Measurements from ENCODE around the gene C4B.
A peak's percentile ranks its signal among the peaks of the same experiment; 100 is the strongest.
"Not testable (repeated sequence)": the region's sequence is repeated elsewhere in the genome, so short reads cannot be mapped to it uniquely, and the experiment has no call there.

Gene C4B

GRCh38 chr6:32037598-32038524 lies 23.3 kb downstream of the C4B start, which contains the start of gene CYP21A2:
TSS of gene CYP21A2 (plus strand) at chr6:32038415. CDS start at chr6:32038423, 8 bp downstream.
- DNase-seq = not testable (repeated sequence)

DNA sequence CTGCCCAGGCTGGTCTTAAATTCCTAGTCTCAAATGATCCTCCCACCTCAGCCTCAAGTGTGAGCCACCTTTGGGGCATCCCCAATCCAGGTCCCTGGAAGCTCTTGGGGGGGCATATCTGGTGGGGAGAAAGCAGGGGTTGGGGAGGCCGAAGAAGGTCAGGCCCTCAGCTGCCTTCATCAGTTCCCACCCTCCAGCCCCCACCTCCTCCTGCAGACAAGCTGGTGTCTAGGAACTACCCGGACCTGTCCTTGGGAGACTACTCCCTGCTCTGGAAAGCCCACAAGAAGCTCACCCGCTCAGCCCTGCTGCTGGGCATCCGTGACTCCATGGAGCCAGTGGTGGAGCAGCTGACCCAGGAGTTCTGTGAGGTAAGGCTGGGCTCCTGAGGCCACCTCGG lies 24.3 kb downstream of the C4B start:
- DNase-seq = not testable (repeated sequence)

GRCh38 chr6:32039321-32040274 lies 25.0 kb downstream of the C4B start:
- not testable (repeated sequence) for DNase-seq

GRCh38 chr6:32040299-32041049 lies 25.9 kb downstream of the C4B start:
- DNase-seq = not testable (repeated sequence)

GRCh38 chr6:32041050-32041321 lies 26.4 kb downstream of the C4B start:
- not testable (repeated sequence) for DNase-seq

- DNase-seq = not testable (repeated sequence)
Measured at GRCh38 chr6:32041385-32041784, 26.8 kb downstream of the C4B start.

- not testable (repeated sequence) for DNase-seq
Measured at GRCh38 chr6:32042276-32042675, 27.7 kb downstream of the C4B start.

- not testable (repeated sequence) for DNase-seq
Measured at GRCh38 chr6:32043589-32044380, 29.2 kb downstream of the C4B start.

DNA sequence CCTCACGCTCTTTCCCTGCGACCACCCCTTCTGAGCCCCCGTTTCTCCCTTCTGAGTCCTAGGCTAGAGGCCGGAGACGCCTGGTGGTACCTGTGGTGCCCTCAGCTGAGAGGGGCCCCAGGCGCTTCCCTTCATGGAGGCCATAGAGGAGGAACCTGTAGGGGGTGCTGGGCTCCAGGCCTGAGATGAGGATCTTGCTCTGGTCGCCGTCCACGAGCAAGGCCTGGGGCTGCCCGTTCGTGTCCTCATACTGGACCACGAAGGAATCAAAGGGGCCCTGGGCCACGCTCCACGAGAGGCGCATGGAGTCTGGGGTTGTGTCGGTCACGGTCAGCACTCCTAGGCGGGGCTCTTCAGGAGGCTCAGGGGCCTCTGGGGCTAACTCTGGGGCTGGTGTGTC lies 30.3 kb downstream of the C4B start:
- not testable (repeated sequence) for DNase-seq

GRCh38 chr6:32045811-32046449 lies 31.3 kb downstream of the C4B start:
- no peak for DNase-seq

DNA sequence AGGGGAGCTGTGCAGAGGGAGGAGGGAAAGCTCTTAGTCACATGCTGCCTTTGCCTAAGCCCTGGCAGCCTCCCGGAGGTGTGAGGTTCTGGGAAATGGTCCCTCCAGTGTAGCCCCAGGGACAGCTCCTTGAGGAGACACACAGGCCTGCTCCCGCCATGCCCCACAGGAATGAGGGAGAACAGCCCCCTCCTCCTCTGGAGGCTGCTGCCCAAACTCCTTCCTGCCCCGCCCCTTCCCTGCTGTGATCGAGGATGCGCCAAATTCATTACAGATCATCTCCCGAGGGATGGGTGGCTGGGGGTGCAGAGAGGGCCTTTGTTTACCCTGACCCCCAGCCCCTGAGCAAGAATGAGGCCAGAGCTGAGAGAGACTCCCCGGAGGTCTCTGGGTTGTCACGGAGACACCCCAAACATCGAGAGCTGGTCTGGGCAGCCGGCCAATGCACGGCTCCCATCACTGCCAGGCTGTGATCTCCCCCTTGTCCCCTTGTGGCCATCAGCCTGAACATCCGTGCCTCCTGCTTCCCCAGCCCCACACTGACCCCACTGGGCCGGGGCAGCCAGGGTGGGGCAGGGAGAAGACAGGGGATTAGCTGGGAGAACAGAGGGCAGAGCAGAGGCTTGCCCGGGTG lies 32.0 kb downstream of the C4B start:
- no peak for DNase-seq

DNA sequence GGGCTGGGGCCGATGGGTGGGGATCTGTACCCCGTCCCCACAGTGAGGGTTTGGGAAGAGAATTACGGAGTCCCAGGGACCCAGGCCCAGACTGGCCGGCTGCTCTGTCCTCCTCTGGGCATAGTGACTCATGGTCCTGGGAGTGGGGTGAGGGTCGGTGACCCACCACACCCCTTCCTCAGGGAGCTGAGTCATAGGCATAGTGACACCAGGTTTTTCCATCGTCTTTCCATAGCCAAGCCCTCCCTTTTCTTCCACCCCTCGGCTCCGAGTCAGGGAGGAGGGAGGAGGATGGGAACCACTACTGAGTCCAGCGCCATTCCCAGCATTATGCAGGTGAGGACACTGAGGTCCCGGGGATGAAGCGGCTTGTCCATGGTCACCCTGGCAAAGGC lies 32.5 kb downstream of the C4B start:
- DNase-seq = no peak

DNA sequence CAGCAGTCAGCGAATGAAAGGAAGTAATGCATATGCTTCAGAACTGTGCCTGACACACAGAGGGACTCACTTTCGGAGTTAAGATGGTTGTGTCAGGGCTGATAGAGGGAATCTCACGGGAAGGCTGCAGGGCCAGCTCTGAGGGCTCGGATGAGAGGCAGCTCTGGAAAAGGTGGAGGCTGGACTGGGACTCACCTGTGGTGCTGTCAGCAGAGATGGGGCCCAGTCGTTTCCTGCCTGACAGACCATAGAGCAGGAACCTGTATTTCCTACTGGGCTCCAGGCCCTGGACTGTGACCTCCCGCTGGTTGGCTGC lies 32.9 kb downstream of the C4B start:
- no peak for DNase-seq

DNA sequence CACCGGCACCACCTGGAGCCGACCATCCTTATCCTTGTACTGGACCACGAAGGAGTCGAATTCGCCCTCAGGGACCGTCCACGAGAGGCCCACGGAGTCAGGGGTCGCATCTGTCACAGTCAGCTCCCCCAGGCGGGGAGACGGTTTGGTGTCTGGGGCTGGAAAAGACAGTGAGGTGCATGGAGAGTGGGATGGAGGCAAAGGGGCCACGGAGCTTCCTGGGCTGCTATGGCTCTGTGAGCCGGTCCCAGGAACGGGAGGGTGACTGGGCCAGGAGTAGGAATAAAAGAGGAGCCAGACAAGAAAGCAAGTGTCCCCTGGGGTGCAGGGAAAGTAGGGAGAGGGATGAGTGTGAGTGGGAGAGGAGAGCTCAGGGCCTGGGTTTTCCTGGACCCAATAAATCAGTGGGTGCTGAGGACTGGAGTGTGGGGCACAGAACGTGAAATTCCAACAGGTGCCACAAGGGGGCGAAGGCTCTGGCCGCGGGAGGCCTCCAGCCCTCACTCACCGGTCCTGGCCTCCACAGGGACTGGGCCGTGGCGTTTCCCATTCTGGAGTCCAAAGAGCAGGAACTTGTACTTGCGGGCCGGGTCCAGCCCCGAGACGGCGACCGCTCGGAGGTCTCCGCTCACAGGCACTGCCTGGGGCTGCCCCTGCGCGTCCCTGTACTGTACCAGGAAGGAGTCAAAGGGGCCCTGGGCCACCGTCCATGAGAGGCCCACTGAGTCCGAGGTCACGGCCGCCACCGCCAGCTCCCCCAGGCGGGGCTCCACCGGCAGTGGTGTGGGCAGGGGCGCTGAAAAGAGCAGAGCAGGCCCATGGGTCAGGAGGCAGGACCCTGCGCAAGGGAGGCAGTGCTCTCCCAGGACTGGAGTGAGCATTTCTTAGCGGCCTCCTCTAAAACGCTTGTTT lies 33.5 kb downstream of the C4B start:
- DNase-seq = peak in 1 of 2 experiments; percentile 12

DNA sequence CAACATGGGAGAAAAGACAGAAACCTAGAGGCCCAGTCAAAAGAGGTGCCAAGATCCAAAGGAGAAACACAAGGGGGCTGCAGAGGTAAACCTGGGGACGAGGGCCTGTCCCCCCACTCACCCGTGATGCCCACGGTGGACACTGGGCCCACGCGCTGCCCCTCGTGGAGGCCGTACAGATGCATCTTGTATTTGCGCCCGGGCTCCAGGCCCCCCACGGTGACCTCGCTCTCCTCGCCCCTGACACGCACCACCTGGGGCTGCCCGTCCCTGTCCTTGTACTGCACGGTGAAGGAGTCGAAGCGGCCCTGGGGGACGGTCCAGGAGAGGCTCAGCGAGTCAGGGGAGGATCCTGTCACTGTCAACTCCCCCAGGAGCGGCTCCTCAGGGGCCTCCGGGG lies 34.6 kb downstream of the C4B start:
- DNase-seq = not testable (repeated sequence)

GRCh38 chr6:32049736-32050135 lies 35.1 kb downstream of the C4B start:
- DNase-seq = not testable (repeated sequence)

GRCh38 chr6:32050562-32050961 lies 36.0 kb downstream of the C4B start:
- no peak for DNase-seq

DNA sequence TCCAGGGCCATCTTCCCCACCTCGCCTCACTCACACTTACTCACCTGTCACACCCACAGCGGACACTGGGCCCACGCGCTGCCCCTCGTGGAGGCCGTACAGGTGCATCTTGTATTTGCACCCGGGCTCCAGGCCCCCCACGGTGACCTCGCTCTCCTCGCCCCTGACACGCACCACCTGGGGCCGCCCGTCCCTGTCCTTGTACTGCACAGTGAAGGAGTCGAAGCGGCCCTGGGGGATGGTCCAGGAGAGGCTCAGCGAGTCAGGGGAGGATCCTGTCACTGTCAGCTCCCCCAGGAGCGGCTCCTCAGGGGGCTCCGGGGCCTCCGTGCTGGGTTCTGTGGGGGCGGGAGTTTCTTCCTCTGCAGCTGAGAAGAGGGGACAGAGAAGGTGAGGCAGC lies 38.0 kb downstream of the C4B start:
- DNase-seq = not testable (repeated sequence)

DNA sequence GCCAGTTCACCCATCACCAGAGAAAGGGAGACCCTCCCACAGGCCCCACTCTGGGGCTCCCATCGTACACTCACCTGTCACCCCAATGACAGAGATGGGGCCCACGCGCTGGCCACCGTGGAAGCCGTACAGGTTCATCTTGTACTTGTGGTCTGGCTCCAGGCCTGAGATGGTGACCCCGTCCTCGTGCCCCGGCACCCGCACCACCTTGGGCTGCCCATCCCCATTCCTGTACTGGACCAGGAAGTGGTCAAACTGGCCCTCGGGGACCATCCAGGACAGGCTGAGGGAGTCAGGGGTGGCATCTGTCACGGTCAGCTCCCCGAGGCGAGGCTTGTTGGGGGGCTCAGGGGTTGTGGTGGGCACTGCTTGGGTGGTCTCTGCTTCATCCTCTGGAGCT lies 38.7 kb downstream of the C4B start:
- not testable (repeated sequence) for DNase-seq

GRCh38 chr6:32055756-32056155 lies 41.2 kb downstream of the C4B start:
- not testable (repeated sequence) for DNase-seq
